ENCODE measurements around the gene SAP25. TPM values are rescaled to one million over a fixed set of nuclear protein-coding genes. Genes with fewer than 3 reads are reported as not detected.
"Not testable (repeated sequence)": the region's sequence is repeated elsewhere in the genome, so short reads cannot be mapped to it uniquely, and the experiment has no call there.

The SAP25 gene
- polyA plus RNA-seq, 1 donor, result 3.5 TPM

DNA sequence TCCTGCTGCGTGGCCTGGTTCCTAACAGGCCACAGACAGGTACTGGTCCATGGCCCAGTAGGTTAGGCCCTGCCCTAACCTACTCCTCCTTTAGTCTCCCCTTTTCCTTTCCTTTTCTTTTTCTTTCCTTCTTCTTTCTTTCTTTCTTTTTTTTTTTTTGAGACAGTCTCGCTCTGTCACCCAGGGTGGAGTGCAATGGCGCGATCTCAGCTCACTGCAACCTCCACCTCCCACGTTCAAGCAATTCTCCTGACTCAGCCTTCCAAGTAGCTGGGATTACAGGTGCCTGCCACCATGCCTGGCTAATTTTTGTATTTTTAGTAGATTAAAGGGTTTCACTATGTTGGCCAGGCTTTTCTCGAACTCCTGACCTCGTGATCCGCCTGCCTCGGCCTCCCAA lies 37.7 kb downstream of the SAP25 start:
- DNase-seq (ENCODE audit: low read depth), result not testable (repeated sequence)

DNA sequence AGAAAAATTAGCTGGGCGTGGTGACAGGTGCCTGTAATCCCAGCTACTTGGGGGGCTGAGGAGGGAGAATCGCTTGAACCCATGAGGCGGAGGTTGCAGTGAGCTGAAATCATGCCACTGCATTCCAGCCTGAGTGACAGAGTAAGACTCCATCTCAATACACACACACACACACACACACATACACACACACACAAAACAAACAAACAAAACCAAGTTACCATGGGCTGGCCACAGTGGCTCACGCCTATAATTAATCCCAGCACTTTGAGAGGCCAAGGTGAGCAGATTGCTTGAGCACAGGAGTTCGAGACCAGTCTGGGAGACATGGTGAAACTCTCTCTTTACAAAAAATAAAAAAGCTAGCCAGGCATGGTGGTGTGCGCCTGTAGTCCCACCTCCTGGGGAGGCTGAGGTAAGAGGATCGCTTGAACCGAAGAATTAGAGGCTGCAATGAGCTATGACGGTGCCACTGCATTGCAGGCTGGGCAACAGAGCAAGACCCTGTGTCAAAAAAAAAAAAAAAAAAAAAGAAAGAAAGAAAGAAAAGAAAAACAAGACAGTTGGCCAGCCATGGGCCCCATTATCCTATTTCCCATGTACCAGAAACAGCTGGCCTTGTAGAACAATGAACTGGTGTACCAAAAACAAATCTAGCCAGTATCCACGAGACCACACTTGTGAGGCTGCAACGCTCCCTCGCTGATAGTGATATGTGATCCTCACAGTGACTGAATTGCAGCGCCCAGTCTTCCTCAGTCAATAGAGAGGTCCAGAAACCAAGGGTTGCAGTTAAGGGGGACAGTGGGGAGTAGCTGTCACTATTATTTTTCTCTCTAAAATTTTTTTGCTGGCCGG lies 41.3 kb downstream of the SAP25 start:
- no peak for DNase-seq (ENCODE audit: low read depth)

GRCh38 chr7:100528108-100528866 lies 45.4 kb downstream of the SAP25 start:
- not testable (repeated sequence) for DNase-seq (ENCODE audit: low read depth)

- not testable (repeated sequence) for DNase-seq (ENCODE audit: low read depth)
These were observed 50.5 kb downstream of the SAP25 start for GRCh38 chr7:100523192-100523591.

Other genes starting within 250 kb of the SAP25 start
- gene PILRB, start 215.8 kb downstream of the SAP25 start, polyA plus RNA-seq (ENCODE audit: insufficient read length), result 20.7 TPM
- 2.6 TPM for gene PILRA, start 200.4 kb downstream of the SAP25 start, polyA plus RNA-seq (ENCODE audit: insufficient read length)
- gene ZCWPW1, start 145.2 kb downstream of the SAP25 start, polyA plus RNA-seq (ENCODE audit: insufficient read length), result 5.9 TPM
- 34.2 TPM for gene MEPCE, start 144.1 kb downstream of the SAP25 start, polyA plus RNA-seq (ENCODE audit: insufficient read length)
- gene PPP1R35, start 137.4 kb downstream of the SAP25 start, polyA plus RNA-seq (ENCODE audit: insufficient read length), result 16.7 TPM
- gene SPACDR, start 109.6 kb downstream of the SAP25 start, polyA plus RNA-seq (ENCODE audit: insufficient read length), result 1.7 TPM
- gene TSC22D4, start 94.7 kb downstream of the SAP25 start, polyA plus RNA-seq (ENCODE audit: insufficient read length), result 49.8 TPM
- 1.8 TPM for gene NYAP1, start 90.0 kb downstream of the SAP25 start, polyA plus RNA-seq (ENCODE audit: insufficient read length)
- 10.4 TPM for gene AGFG2, start 34.7 kb downstream of the SAP25 start, polyA plus RNA-seq (ENCODE audit: insufficient read length)
- gene LRCH4, start 12.2 kb upstream of the SAP25 start, polyA plus RNA-seq (ENCODE audit: insufficient read length), result 25.3 TPM
- 1.0 TPM for gene FBXO24, start 12.4 kb upstream of the SAP25 start, polyA plus RNA-seq (ENCODE audit: insufficient read length)
- 224 TPM for gene PCOLCE, start 28.5 kb upstream of the SAP25 start, polyA plus RNA-seq (ENCODE audit: insufficient read length)
- gene MOSPD3, start 38.6 kb upstream of the SAP25 start, polyA plus RNA-seq (ENCODE audit: insufficient read length), result 17.1 TPM
- gene TFR2, start 67.7 kb upstream of the SAP25 start, polyA plus RNA-seq (ENCODE audit: insufficient read length), result 0.90 TPM
- gene ACTL6B, start 82.5 kb upstream of the SAP25 start, polyA plus RNA-seq (ENCODE audit: insufficient read length), result not detected
- 139 TPM for gene GNB2, start 99.8 kb upstream of the SAP25 start, polyA plus RNA-seq (ENCODE audit: insufficient read length)
- gene GIGYF1, start 120.3 kb upstream of the SAP25 start, polyA plus RNA-seq (ENCODE audit: insufficient read length), result 30.2 TPM
- 21.0 TPM for gene POP7, start 132.2 kb upstream of the SAP25 start, polyA plus RNA-seq (ENCODE audit: insufficient read length)
- gene EPO, start 146.6 kb upstream of the SAP25 start, polyA plus RNA-seq (ENCODE audit: insufficient read length), result 0.18 TPM
- not detected for gene ZAN, start 159.7 kb upstream of the SAP25 start, polyA plus RNA-seq (ENCODE audit: insufficient read length)